Measurements from ENCODE around the gene GNG12.

DNA sequence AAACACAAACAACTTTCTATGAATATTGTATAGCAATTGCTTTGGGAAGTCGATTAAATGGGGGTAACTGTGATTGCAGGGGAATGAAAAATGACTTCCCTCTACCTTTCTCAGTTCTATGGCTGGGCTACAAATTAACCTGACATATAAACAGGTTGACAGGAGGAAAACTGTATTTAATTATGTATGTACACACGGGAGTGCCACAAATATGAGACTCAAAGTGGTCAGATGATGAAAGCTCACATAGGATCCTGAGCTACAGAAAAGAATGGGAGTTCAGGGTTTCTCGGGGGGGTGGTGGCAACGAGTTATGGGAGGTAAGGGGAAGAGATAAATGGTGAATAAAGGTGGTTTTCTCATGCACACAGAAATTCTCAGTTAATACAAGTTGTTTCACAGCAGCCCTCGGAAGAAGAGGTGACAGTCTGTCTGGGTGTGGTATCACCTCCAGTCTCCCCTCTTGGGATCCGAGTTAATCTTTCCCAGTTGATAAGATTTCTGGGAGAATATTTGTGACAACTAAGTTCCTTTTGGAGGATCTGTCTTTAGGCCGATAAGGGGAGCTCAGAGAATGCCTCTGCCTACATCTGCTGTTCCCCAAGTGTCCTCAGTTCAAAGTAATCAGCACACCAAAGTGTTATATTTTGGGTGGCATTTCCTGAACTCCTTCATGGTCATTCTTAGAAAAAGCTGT, 122.0 kb downstream of the GNG12 start:
- TF ChIP-seq GATA2 (IDR thresholded peaks at IDR 0.05; ENCODE audit: low read depth, low read length) = no peak
- TF ChIP-seq GATA3 (IDR thresholded peaks at IDR 0.05; ENCODE audit: low read depth, low read length) = no peak

All from SH-SY5Y (cell line).